GM23338 (cell line): Measurements from ENCODE around the gene GGT6. TPM values are rescaled to one million over a fixed set of nuclear protein-coding genes. Genes with fewer than 3 reads are reported as not detected.

ENCODE experiments used
- ATAC-seq: fragments of 200-7000 bp; cut with Tn5 transposase; 3 replicates; pipeline ENCODE4 v1.9.1; 2020
- DNase-seq: peaks from one replicate; pipeline ENCODE4 v3.0.0-alpha.2; 2015; ENCODE audit warnings: low spot score
- H2AFZ ChIP-seq: fragments of 200-600 bp; sonication (generic); 2 replicates; pipeline ENCODE4 v1.8.0; 2016; ENCODE audit warnings: antibody characterized with exemption, mild to moderate bottlenecking, moderate library complexity
- H3F3A ChIP-seq: fragments of 200-600 bp; sonication (generic); replicated peaks from 2 replicates; pipeline ENCODE4 v1.8.0; 2017; ENCODE audit warnings: antibody characterized with exemption, mixed run types, low read depth
- H3K27ac ChIP-seq: fragments of 200-600 bp; sonication (generic); 2 replicates; pipeline ENCODE4 v1.6.1; 2016; ENCODE audit warnings: low read depth
- H3K27me3 ChIP-seq: fragments of 200-600 bp; sonication (generic); 2 replicates; pipeline ENCODE4 v1.8.0; 2016; ENCODE audit warnings: mild to moderate bottlenecking, mixed run types, moderate library complexity; ENCODE audit not compliant: insufficient read depth
- H3K36me3 ChIP-seq: fragments of 200-600 bp; sonication (generic); 2 replicates; pipeline ENCODE4 v1.8.0; 2016; ENCODE audit warnings: mild to moderate bottlenecking; ENCODE audit not compliant: insufficient read depth
- H3K4me1 ChIP-seq: fragments of 200-600 bp; sonication (generic); 2 replicates; pipeline ENCODE4 v1.8.0; 2016; ENCODE audit warnings: mild to moderate bottlenecking, moderate library complexity; ENCODE audit not compliant: insufficient read depth
- H3K4me2 ChIP-seq: fragments of 200-600 bp; sonication (generic); 2 replicates; pipeline ENCODE4 v1.7.1; 2017; ENCODE audit warnings: mixed run types
- H3K4me3 ChIP-seq: fragments of 200-600 bp; sonication (generic); 2 replicates; pipeline ENCODE4 v1.6.1; 2016; ENCODE audit warnings: mixed run types
- H3K79me2 ChIP-seq: fragments of 200-600 bp; sonication (generic); replicated peaks from 2 replicates; pipeline ENCODE4 v1.8.0; 2017; ENCODE audit warnings: mild to moderate bottlenecking; ENCODE audit not compliant: insufficient read depth
- H3K9me2 ChIP-seq: fragments of 200-600 bp; sonication (generic); 2 replicates; pipeline ENCODE4 v1.8.0; 2017; ENCODE audit not compliant: insufficient read depth
- H4K20me1 ChIP-seq: fragments of 200-600 bp; sonication (generic); replicated peaks from 2 replicates; pipeline ENCODE4 v1.8.0; 2017; ENCODE audit warnings: mild to moderate bottlenecking; ENCODE audit not compliant: insufficient read depth
- H3K27ac Mint-ChIP-seq: 2 replicates; pipeline ENCODE4 v1.8.0; 2020; ENCODE audit warnings: inconsistent platforms, mild to moderate bottlenecking, moderate library complexity, mixed read lengths
- H3K27me3 Mint-ChIP-seq: 3 replicates; pipeline ENCODE4 v1.8.0; 2022; ENCODE audit warnings: low read depth, mild to moderate bottlenecking, moderate library complexity, mixed read lengths, inconsistent platforms; ENCODE audit not compliant: insufficient read depth, poor library complexity
- H3K36me3 Mint-ChIP-seq: 3 replicates; pipeline ENCODE4 v1.8.0; 2021; ENCODE audit warnings: low read depth, mild to moderate bottlenecking, inconsistent platforms, moderate library complexity, mixed read lengths
- H3K4me1 Mint-ChIP-seq: 3 replicates; pipeline ENCODE4 v1.8.0; 2020; ENCODE audit warnings: mild to moderate bottlenecking, inconsistent platforms, mixed read lengths
- H3K4me3 Mint-ChIP-seq: 3 replicates; pipeline ENCODE4 v1.8.0; 2021; ENCODE audit warnings: moderate library complexity, mild to moderate bottlenecking, inconsistent platforms, mixed read lengths
- H3K9me3 Mint-ChIP-seq: 3 replicates; pipeline ENCODE4 v1.8.0; 2020; ENCODE audit warnings: moderate library complexity, mild to moderate bottlenecking, inconsistent platforms, mixed read lengths
- CREB1 ChIP-seq: fragments of 250-450 bp; sonication (Bioruptor Pico); IDR thresholded peaks from 2 replicates; pipeline ENCODE4 v1.5.0; 2020; ENCODE audit warnings: low read depth, mild to moderate bottlenecking, moderate library complexity
- CTCF ChIP-seq, 2 experiments: fragments of 200-600 bp in 1 of 2; sonication (generic) in 1 of 2; conservative IDR thresholded peaks; 2 replicates each; pipeline versions ENCODE4 v1.5.1 to v1.6.1; 2016 to 2017; ENCODE audit warnings: antibody characterized with exemption in 2 of 2, low read depth in 2 of 2, mild to moderate bottlenecking in 2 of 2, moderate library complexity in 1 of 2
- EZH2 ChIP-seq: fragments of 200-600 bp; sonication (generic); IDR thresholded peaks from one replicate; pipeline ENCODE4 v1.8.0; 2017; ENCODE audit warnings: antibody characterized with exemption, mild to moderate bottlenecking, low read depth; ENCODE audit not compliant: unreplicated experiment
- EZH2phosphoT487 ChIP-seq: fragments of 200-600 bp; sonication (generic); IDR thresholded peaks from one replicate; pipeline ENCODE4 v1.8.1; 2018; ENCODE audit warnings: antibody characterized with exemption; ENCODE audit not compliant: unreplicated experiment
- JUNB ChIP-seq: IDR thresholded peaks from one replicate; pipeline ENCODE4 v1.6.1; 2016; ENCODE audit warnings: antibody characterized with exemption; ENCODE audit not compliant: unreplicated experiment
- NANOG ChIP-seq: IDR thresholded peaks from 2 replicates; pipeline ENCODE4 v1.6.1; 2016; ENCODE audit warnings: antibody characterized with exemption, borderline replicate concordance
- POLR2AphosphoS5 ChIP-seq: IDR thresholded peaks from 2 replicates; pipeline ENCODE4 v1.6.1; 2016; ENCODE audit warnings: antibody characterized with exemption, low read depth
- STAT1 ChIP-seq: IDR thresholded peaks from one replicate; pipeline ENCODE4 v1.6.1; 2016; ENCODE audit warnings: antibody characterized with exemption; ENCODE audit not compliant: unreplicated experiment
- ZNF114 ChIP-seq: fragments of 250-450 bp; sonication (Bioruptor Pico); IDR thresholded peaks from 2 replicates; pipeline ENCODE4 v1.5.0; 2020; ENCODE audit warnings: mild to moderate bottlenecking, moderate library complexity
- ZNF331 ChIP-seq: fragments of 250-450 bp; sonication (Bioruptor Pico); IDR thresholded peaks from 2 replicates; pipeline ENCODE4 v1.5.0; 2020; ENCODE audit warnings: low read depth, mild to moderate bottlenecking, moderate library complexity
- ZNF462 ChIP-seq: fragments of 250-450 bp; sonication (Bioruptor Pico); IDR thresholded peaks from 2 replicates; pipeline ENCODE4 v1.5.0; 2020; ENCODE audit warnings: mild to moderate bottlenecking, moderate library complexity
- polyA plus RNA-seq: library from polyadenylated mRNA; unstranded; fragments of >200 nt; fragmentation: Nextera tagmentation; extraction: Ambion mirVana; gene quantifications from 2 replicates; pipeline ENCODE4 v1.2.1, GENCODE V29; 2016
- total RNA-seq: library from RNA; depleted of rRNA; stranded (reverse); fragments of >200 nt; shearing (Covaris generic); gene quantifications from 2 replicates; pipeline ENCODE4 v1.2.3, GENCODE V29; 2014
- TF ChIP-seq, protein P1 (sequence below): IDR thresholded peaks from 2 replicates; pipeline ENCODE4 v1.6.1; 2016; ENCODE audit warnings: antibody characterized with exemption
- TF ChIP-seq, protein P2 (sequence below): IDR thresholded peaks from one replicate; pipeline ENCODE4 v1.6.1; 2018; ENCODE audit warnings: antibody characterized with exemption; ENCODE audit not compliant: unreplicated experiment

GGT6 gene
- total and polyA plus RNA-seq, 2 experiments from 2014 or later, result 0.24 TPM; not detected in 1

DNA sequence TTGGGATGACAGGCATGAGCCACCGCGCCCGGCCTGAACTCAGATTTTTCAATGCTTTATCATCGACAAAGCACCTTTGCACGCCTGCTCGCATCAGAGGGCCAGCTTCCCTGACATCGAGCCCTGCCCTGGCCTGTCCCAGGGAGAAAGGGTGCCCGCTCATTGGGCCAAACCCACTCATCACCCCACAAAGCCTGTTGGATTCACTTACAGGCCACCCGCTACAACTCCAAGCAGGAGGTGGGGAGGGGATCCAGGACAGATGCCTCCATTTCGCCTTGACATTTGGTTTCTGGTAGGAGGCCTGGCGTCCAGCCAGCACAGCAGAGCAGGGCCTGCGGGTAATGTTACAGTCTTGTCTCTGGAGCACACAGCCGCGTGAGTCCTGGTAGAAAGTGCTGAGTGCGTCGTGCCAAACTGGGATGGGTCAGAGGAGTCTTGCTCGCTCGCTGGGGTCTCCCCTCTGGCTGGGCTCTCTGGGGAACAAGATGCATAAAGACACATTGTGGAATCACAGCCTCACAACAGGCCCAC is 43.8 kb upstream of the GGT6 start:
- no peaks in the 10 kb centered on the region for H3K9me3 Mint-ChIP-seq
- no peak overlapping the region for H3K4me3 Mint-ChIP-seq
- H3K4me1 ChIP-seq, result peaks cover 18% of the 10 kb centered on the region
- H3K4me3 ChIP-seq, result no peak overlapping the region
- H3K9me2 ChIP-seq, result no peaks in the 10 kb centered on the region
- DNase-seq (no peak), ATAC-seq (no peak)
- H3K27me3 ChIP-seq, result no peaks in the 10 kb centered on the region
- TF ChIP-seq STAT1 (no peak), EZH2phosphoT487 (no peak), CTCF (conservative IDR thresholded peaks at IDR 0.05; ENCODE audit: low read depth in 2 of 2) (no peak), ZNF331 (CRISPR knock-in tag) (no peak), ZNF462 (CRISPR knock-in tag) (no peak), JUNB (no peak), EZH2 (no peak), CREB1 (CRISPR knock-in tag) (no peak), ZNF114 (CRISPR knock-in tag) (no peak), NANOG (no peak), POLR2AphosphoS5 (no peak)
- TF ChIP-seq, protein P1, sequence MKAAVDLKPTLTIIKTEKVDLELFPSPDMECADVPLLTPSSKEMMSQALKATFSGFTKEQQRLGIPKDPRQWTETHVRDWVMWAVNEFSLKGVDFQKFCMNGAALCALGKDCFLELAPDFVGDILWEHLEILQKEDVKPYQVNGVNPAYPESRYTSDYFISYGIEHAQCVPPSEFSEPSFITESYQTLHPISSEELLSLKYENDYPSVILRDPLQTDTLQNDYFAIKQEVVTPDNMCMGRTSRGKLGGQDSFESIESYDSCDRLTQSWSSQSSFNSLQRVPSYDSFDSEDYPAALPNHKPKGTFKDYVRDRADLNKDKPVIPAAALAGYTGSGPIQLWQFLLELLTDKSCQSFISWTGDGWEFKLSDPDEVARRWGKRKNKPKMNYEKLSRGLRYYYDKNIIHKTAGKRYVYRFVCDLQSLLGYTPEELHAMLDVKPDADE, result no peak
- TF ChIP-seq, protein P2, sequence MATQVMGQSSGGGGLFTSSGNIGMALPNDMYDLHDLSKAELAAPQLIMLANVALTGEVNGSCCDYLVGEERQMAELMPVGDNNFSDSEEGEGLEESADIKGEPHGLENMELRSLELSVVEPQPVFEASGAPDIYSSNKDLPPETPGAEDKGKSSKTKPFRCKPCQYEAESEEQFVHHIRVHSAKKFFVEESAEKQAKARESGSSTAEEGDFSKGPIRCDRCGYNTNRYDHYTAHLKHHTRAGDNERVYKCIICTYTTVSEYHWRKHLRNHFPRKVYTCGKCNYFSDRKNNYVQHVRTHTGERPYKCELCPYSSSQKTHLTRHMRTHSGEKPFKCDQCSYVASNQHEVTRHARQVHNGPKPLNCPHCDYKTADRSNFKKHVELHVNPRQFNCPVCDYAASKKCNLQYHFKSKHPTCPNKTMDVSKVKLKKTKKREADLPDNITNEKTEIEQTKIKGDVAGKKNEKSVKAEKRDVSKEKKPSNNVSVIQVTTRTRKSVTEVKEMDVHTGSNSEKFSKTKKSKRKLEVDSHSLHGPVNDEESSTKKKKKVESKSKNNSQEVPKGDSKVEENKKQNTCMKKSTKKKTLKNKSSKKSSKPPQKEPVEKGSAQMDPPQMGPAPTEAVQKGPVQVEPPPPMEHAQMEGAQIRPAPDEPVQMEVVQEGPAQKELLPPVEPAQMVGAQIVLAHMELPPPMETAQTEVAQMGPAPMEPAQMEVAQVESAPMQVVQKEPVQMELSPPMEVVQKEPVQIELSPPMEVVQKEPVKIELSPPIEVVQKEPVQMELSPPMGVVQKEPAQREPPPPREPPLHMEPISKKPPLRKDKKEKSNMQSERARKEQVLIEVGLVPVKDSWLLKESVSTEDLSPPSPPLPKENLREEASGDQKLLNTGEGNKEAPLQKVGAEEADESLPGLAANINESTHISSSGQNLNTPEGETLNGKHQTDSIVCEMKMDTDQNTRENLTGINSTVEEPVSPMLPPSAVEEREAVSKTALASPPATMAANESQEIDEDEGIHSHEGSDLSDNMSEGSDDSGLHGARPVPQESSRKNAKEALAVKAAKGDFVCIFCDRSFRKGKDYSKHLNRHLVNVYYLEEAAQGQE, result no peak
- 0 out of 2 replicates have a peak, but pooled peaks cover 9% of the 10 kb centered on the region for H3F3A ChIP-seq
- H3K4me1 Mint-ChIP-seq, result peaks cover 38% of the 10 kb centered on the region
- no peaks in the 10 kb centered on the region; the same call in 2 of the 3 replicates for H3K36me3 Mint-ChIP-seq
- H3K79me2 ChIP-seq, result no peaks in the 10 kb centered on the region
- no peak overlapping the region for H3K27ac Mint-ChIP-seq
- no peak overlapping the region for H3K27ac ChIP-seq
- H3K27me3 Mint-ChIP-seq, result peaks cover 20% of the 10 kb centered on the region
- H3K36me3 ChIP-seq, result no peaks in the 10 kb centered on the region
- no peak overlapping the region for H3K4me2 ChIP-seq
- no peak overlapping the region for H2AFZ ChIP-seq
- H4K20me1 ChIP-seq, result no peaks in the 10 kb centered on the region
